HG03064 (cell line): Measurements from ENCODE around the gene PCGF2.

Experiments used
- ATAC-seq: cut with Tn5 transposase; IDR thresholded peaks from one replicate; pipeline ENCODE4 v1.9.1; 2021; ENCODE audit warnings: low read depth; ENCODE audit not compliant: unreplicated experiment

PCGF2 gene

DNA sequence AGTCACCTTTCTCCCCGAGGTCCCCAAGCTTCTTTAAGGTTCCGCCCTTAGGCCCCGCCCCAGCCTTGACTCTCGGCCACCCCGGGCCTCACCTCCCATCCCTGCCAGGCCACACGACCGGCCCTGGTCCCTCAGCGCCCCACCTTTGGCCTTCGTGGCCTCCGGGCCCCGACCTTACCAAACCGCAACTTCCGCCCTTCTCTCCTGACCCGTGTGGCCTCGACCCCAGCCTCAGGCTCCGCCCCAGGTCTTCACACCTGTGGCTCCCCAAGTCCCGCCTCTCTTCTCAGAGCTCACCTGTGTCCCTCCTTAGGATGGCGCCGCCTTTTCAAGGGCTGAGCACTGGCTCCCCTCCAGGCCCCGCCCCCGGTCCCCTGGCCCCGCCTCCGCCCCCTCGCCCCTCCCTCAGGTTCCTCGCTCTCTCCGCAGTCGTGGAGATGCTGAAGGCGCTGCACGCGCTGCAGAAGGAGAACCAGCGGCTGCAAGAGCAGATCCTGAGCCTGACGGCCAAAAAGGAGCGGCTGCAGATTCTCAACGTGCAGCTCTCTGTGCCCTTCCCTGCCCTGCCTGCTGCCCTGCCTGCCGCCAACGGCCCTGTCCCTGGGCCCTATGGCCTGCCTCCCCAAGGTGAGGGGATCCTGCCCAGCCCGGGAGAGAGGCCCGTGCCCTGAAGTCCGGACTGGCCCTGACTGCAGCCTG lies 28.0 kb downstream of the PCGF2 start:
- ATAC-seq: no peak

DNA sequence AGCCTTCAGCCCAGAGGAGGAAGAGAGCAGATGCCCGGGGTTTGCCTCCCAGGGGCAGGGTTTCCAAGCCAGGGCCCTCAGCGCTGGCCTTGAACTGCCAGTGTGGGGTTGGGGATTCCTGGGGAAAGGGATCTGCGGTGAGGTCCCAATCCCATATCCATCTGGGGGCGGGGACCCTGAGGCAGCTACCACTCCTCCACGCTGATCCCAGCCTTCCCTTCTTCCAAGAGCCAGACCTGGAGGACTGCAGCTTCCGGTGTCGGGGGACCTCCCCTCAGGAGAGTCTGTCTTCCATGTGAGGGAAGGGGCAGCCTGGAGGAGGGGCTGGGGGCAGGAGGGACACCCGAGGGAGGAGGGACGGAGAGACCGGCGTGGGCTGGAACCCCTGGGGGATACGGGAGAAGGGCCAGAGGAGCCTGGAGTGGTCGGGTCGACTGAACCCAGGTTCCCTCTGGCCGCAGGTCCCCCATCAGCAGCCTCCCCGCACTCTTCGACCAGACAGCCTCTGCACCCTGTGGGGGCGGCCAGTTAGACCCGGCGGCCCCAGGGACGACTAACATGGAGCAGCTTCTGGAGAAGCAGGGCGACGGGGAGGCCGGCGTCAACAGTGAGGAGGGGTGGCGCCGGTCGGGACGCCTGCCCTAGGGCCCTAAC lies 28.7 kb downstream of the PCGF2 start:
- ATAC-seq: no peak

DNA sequence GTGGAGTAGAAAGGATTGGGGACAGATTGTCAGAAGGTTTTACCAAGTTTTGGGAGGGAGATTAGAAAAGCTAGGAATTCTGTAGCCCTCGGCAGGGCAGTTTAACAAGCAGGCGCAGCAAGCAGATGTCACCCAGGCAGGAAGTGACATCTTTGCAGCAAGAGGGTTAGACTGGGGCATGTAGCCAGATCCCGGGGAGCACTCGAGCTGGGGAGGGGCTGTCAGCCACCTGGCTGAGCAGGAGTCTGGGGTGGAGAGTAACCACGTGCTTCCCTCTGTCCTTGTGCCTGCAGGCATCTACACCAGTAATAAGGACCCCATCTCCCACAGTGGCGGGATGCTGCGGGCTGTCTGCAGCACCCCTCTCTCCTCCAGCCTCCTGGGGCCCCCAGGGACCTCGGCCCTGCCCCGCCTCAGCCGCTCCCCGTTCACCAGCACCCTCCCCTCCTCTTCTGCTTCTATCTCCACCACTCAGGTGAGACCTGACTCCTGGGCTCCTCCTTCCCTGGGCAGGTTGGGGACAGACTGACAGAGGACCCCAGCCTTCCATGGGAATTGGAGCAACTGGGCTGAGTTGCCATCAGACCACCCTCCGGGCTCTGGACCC lies 30.9 kb downstream of the PCGF2 start:
- ATAC-seq: no peak

DNA sequence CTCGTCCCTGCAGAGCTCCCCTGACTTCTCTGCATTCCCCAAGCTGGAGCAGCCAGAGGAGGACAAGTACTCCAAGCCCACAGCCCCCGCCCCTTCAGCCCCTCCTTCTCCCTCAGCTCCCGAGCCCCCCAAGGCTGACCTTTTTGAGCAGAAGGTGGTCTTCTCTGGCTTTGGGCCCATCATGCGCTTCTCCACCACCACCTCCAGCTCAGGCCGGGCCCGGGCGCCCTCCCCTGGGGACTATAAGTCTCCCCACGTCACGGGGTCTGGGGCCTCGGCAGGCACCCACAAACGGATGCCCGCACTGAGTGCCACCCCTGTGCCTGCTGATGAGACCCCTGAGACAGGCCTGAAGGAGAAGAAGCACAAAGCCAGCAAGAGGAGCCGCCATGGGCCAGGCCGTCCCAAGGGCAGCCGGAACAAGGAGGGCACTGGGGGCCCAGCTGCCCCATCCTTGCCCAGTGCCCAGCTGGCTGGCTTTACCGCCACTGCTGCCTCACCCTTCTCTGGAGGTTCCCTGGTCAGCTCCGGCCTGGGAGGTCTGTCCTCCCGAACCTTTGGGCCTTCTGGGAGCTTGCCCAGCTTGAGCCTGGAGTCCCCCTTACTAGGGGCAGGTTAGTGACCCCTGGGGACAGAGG lies 31.6 kb downstream of the PCGF2 start:
- ATAC-seq: no peak

DNA sequence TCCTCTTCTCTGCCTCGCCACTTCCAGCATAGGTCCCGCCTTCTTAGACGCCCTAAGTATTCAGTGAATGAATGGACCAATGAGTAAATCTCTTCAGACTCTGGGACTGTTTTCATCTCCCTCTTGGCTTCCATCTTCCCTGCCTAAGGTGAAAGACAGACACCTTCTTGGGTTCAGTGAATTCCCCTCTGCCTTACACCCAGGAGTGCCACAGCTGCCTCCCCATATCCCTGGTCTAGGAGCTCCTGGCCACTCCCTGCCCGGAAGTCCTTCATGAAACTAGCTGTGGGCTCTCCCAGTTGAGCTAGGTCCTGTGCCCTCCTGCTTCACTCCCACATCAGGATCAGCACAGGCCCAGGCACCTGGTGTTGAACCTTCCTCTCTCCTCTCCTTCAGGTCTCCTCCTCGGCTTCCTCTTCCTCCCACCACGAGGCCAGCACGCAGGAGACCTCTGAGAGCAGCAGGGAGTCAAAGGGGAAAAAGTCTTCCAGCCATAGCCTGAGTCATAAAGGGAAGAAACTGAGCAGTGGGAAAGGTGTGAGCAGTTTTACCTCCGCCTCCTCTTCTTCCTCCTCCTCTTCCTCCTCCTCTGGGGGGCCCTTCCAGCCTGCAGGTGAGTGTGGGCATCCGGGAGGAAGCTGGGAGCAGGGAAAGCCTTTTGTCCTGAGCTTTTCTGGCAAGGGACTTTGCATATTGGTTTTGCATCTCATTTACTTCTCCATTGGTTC lies 32.8 kb downstream of the PCGF2 start:
- no peak for ATAC-seq

- no peak for ATAC-seq
Observed at GRCh38 chr17:38713456-38714075, 34.6 kb downstream of the PCGF2 start.

GRCh38 chr17:38712593-38712992 lies 35.5 kb downstream of the PCGF2 start:
- ATAC-seq: no peak

GRCh38 chr17:38711792-38712571 lies 36.2 kb downstream of the PCGF2 start:
- no peak for ATAC-seq

- no peak for ATAC-seq
Observed at GRCh38 chr17:38710985-38711384, 37.2 kb downstream of the PCGF2 start.

GRCh38 chr17:38710604-38710962 lies 37.6 kb downstream of the PCGF2 start:
- no peak for ATAC-seq

GRCh38 chr17:38709864-38710603 lies 38.1 kb downstream of the PCGF2 start:
- no peak for ATAC-seq

GRCh38 chr17:38709104-38709820 lies 38.9 kb downstream of the PCGF2 start:
- no peak for ATAC-seq

DNA sequence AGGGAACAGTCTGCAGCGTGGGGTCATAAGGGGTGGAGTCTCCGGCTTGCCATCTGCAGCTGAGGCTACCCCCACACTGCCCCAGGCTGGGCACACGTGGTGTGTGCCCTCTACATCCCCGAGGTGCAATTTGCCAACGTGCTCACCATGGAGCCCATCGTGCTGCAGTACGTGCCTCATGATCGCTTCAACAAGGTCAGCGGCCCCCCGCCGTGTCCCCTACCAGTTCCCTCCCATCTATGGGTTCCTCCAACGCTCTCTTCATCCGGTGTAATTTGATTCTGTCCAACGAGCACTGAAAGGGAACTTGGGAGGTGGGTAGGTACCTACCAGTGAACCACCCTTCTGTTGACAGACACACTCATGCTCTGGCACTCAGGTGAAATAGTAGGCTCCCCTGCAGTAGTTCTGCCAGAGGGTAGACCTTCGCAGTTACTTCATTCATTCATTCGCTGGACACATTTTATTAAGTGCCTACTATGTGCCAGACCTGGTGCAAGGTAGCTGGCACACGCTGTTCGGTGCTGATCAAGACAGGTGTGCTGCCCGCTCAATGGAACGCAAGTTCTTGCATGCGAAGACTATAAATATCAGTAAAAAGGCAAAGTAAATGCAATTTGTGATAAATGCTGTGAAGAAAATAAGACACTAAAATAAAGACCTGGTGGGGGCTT lies 40.3 kb downstream of the PCGF2 start:
- ATAC-seq: no peak

DNA sequence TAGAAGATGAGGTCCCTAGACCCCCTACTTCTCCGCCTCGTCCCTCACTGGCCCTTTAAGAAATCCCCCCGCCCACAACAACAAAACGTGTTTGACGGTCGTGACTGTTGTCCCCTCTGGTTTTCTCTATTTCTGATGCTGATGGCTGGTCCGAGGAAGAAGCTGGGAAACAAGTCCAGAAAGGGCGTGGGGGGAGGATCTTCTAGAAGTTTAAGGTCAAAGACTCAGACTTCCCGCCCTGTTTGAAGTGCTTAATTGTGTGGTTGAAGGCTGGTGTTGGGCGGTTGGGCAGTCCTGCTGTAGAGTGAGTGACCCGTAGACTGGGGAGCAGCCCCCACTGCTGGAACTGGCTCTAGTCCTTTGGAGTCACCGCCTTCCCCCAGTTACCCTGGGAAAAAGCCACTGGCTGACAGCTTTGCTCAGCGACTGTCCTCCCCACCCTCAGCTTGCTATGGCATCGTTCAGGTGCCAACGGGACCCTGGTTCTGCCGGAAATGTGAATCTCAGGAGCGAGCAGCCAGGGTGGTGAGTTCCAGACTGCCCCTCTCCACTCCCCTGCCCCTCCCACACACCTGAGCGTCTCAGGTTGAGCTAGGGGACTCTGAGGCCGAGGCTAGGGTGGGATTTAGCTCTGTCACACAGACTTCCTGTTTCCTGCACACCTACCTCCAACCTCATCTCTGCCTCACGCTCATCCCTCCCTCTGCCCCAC lies 41.5 kb downstream of the PCGF2 start:
- no peak for ATAC-seq

- no peak for ATAC-seq
Observed at GRCh38 chr17:38705803-38706504, 42.2 kb downstream of the PCGF2 start.

GRCh38 chr17:38705523-38705802 lies 42.7 kb downstream of the PCGF2 start:
- ATAC-seq: no peak
